ENCODE data around the gene NRIP2. TPM values are rescaled to one million over a fixed set of nuclear protein-coding genes. Genes with fewer than 3 reads are reported as not detected.
A peak's percentile ranks its signal among the peaks of the same experiment; 100 is the strongest.
"Not testable (repeated sequence)": the region's sequence is repeated elsewhere in the genome, so short reads cannot be mapped to it uniquely, and the experiment has no call there.

NRIP2 gene
- total RNA-seq, 5 donors from 2014 or later (not counting 1 experiment from before 2014, with no cell fraction given) = not detected

DNA sequence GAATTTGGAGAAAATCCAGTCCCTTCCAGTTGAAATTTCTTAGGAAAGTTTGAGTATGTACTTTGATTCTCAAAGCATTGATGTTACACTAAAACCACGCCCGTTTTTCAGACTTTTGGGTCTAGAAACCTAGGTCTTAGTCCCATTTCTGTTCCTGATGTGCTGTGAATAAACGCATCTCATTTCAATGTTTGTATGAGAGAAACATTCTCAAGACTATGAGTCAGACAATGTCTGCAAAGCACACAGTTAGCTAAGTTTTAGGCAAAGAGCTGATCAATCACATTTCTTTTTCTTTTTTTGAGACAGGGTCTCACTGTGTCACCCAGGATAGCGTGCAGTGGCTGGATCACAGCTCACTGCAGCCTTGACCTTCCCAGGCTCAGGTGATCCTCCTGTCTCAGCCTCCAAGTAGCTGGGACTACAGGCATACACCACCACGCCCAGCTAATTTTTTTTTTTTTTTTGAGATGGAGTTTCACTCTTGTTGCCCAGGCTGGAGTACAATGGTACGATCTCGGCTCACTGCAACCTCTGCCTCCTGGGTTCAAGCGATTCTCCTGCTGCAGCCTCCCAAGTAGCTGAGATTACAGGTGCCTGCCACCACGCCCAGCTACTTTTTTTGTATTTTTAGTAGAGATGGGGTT is 34.3 kb upstream of the NRIP2 start:
- H3K36me3 Mint-ChIP-seq; H3K9me3 Mint-ChIP-seq; DNase-seq; H3K4me3 Mint-ChIP-seq; H3K27ac ChIP-seq (ENCODE audit: low read length); H3K4me1 ChIP-seq (ENCODE audit: control insufficient read depth in 1 of 2, extremely low read depth in 1 of 2, insufficient read depth in 2 of 2, low read length in 2 of 2); H3K4me1 Mint-ChIP-seq; ATAC-seq (replicated peaks in 1 of 4); H3K27ac Mint-ChIP-seq; H3K4me3 ChIP-seq (ENCODE audit: control insufficient read depth in 1 of 2, extremely low read depth in 1 of 2, low read length in 1 of 2); H3K27me3 Mint-ChIP-seq; H3K27me3 ChIP-seq (replicated peaks in 1 of 2; ENCODE audit: control insufficient read depth in 2 of 2, extremely low read depth in 1 of 2, insufficient read depth in 2 of 2, low read length in 1 of 2); H3K36me3 ChIP-seq (ENCODE audit: control insufficient read depth in 2 of 2, extremely low read depth in 1 of 2, insufficient read depth in 1 of 2, low read length in 1 of 2); H3K9me3 ChIP-seq; CTCF ChIA-PET: not testable (repeated sequence)
- POLR2A ChIA-PET = interaction anchor here in 1 of 2 donors (0.7 kb wide), 1 partner anchor 69 kb away, joined by 6 read pairs; no protein-coding TSS in a partner anchor
- WGBS (ENCODE audit: insufficient coverage) = 85% methylated on average over 3 of the region's 9 CpGs

DNA sequence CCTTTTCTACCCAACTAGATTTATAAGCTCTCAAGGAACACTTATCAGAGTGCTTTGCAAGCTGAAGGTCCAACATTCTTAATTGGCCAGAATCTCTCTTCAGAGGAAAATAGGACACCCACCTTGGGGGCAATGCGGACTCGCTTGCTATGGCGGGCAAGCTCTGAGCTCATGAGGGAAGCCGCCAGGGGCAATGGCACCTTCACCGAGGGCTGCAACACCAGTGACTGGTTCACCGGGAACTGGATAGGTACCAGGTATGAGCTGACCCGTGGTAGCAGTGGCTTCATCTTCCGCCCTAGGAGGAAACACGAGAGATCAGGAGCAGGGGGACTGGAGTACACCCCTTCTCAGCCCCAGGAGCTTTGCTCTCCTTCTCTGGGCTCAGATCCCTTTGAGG is 29.4 kb upstream of the NRIP2 start:
- no peak overlapping the region for H3K4me3 ChIP-seq (ENCODE audit: control insufficient read depth in 1 of 2, extremely low read depth in 1 of 2, low read length in 1 of 2)
- no peaks in the 10 kb centered on the region for H3K9me3 ChIP-seq
- ChIA-PET CTCF (interaction anchor here (0.5 to 0.6 kb wide), 4 partner anchors 9 to 1176 kb away, joined by 3 to 5 read pairs (median 3); no protein-coding TSS in a partner anchor), POLR2A (no interaction called here)
- Mint-ChIP-seq H3K27ac (no peak overlapping the region), H3K4me1 (peaks cover 0 to 7% (median 5%) of the 10 kb centered on the region in 3 donors), H3K9me3 (no peaks in the 10 kb centered on the region), H3K36me3 (peaks cover 13% of the 10 kb centered on the region), H3K4me3 (no peak overlapping the region), H3K27me3 (no peaks in the 10 kb centered on the region)
- WGBS (ENCODE audit: insufficient coverage) = 97% methylated on average over 9 of the region's 9 CpGs
- H3K4me1 ChIP-seq (ENCODE audit: control insufficient read depth in 1 of 2, extremely low read depth in 1 of 2, insufficient read depth in 2 of 2, low read length in 2 of 2) = peaks cover 0 to 4% of the 10 kb centered on the region in 2 experiments
- no peak overlapping the region for H3K27ac ChIP-seq (ENCODE audit: low read length)
- H3K36me3 ChIP-seq (ENCODE audit: control insufficient read depth in 2 of 2, extremely low read depth in 1 of 2, insufficient read depth in 1 of 2, low read length in 1 of 2) = no peaks in the 10 kb centered on the region
- ATAC-seq (replicated peaks in 1 of 4) = no peak
- DNase-seq = no peak
- no peaks in the 10 kb centered on the region for H3K27me3 ChIP-seq (replicated peaks in 1 of 2; ENCODE audit: control insufficient read depth in 2 of 2, extremely low read depth in 1 of 2, insufficient read depth in 2 of 2, low read length in 1 of 2)

DNA sequence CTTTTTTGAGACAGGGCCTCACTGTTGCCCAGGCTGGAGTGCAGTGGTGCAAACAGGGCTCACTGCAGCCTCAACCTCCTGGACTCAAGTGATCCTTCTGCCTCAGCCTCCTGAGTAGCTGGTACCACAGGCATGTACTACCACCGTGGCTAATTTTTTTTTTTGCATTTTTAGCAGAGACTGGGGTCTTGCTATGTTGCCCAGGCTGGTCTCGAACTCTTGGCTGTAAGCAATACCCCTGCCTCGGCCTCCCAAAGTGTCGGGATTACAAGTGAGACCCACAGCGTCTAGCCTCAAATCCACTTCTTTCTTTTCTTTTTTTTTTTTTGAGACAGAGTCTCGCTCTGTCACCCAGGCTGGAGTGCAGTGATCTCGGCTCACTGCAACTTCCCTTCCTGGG is 28.6 kb upstream of the NRIP2 start:
- H3K4me1 ChIP-seq (ENCODE audit: control insufficient read depth in 1 of 2, extremely low read depth in 1 of 2, insufficient read depth in 2 of 2, low read length in 2 of 2); ATAC-seq (replicated peaks in 1 of 4); H3K27me3 Mint-ChIP-seq; H3K4me3 ChIP-seq (ENCODE audit: control insufficient read depth in 1 of 2, extremely low read depth in 1 of 2, low read length in 1 of 2); POLR2A ChIA-PET; H3K4me3 Mint-ChIP-seq; H3K27ac Mint-ChIP-seq; H3K9me3 Mint-ChIP-seq; H3K4me1 Mint-ChIP-seq; H3K9me3 ChIP-seq; H3K27me3 ChIP-seq (replicated peaks in 1 of 2; ENCODE audit: control insufficient read depth in 2 of 2, extremely low read depth in 1 of 2, insufficient read depth in 2 of 2, low read length in 1 of 2); H3K27ac ChIP-seq (ENCODE audit: low read length); DNase-seq; H3K36me3 ChIP-seq (ENCODE audit: control insufficient read depth in 2 of 2, extremely low read depth in 1 of 2, insufficient read depth in 1 of 2, low read length in 1 of 2): not testable (repeated sequence)
- CTCF ChIA-PET = interaction anchor here in 1 of 2 donors (0.5 kb wide), 1 partner anchor 69 kb away, joined by 3 read pairs; no protein-coding TSS in a partner anchor
- H3K36me3 Mint-ChIP-seq = peaks cover 13% of the 10 kb centered on the region
- 98% methylated on average over 5 of the region's 7 CpGs for WGBS (ENCODE audit: insufficient coverage)

- Histone ChIP-seq H3K4me1 (ENCODE audit: control insufficient read depth in 1 of 2, extremely low read depth in 1 of 2, insufficient read depth in 2 of 2, low read length in 2 of 2) (no peaks in the 10 kb centered on the region), H3K9me3 (no peaks in the 10 kb centered on the region), H3K36me3 (ENCODE audit: control insufficient read depth in 2 of 2, extremely low read depth in 1 of 2, insufficient read depth in 1 of 2, low read length in 1 of 2) (peaks cover 6 to 7% of the 10 kb centered on the region in 2 donors), H3K4me3 (ENCODE audit: control insufficient read depth in 1 of 2, extremely low read depth in 1 of 2, low read length in 1 of 2) (no peak overlapping the region), H3K27me3 (replicated peaks in 1 of 2; ENCODE audit: control insufficient read depth in 2 of 2, extremely low read depth in 1 of 2, insufficient read depth in 2 of 2, low read length in 1 of 2) (no peaks in the 10 kb centered on the region), H3K27ac (ENCODE audit: low read length) (no peak overlapping the region)
- Mint-ChIP-seq H3K36me3 (peaks cover 13% of the 10 kb centered on the region), H3K27ac (no peak overlapping the region), H3K4me3 (no peak overlapping the region), H3K4me1 (peaks cover 0 to 3% (median 2%) of the 10 kb centered on the region in 3 donors), H3K27me3 (no peaks in the 10 kb centered on the region), H3K9me3 (no peaks in the 10 kb centered on the region)
- DNase-seq (no peak), ATAC-seq (replicated peaks in 1 of 4) (no peak)
- POLR2A ChIA-PET = interaction anchor here in 1 of 2 donors (0.6 kb wide), 1 partner anchor 11 kb away, joined by 3 read pairs; no protein-coding TSS in a partner anchor
- CTCF ChIA-PET = no interaction called here
- WGBS (ENCODE audit: insufficient coverage) = 93% methylated on average over 5 of the region's 7 CpGs
These were observed 28.0 kb upstream of the NRIP2 start for GRCh38 chr12:2862876-2863275.

- Histone ChIP-seq H3K4me1 (ENCODE audit: control insufficient read depth in 1 of 2, extremely low read depth in 1 of 2, insufficient read depth in 2 of 2, low read length in 2 of 2) (no peaks in the 10 kb centered on the region), H3K9me3 (no peaks in the 10 kb centered on the region), H3K27ac (ENCODE audit: low read length) (no peak overlapping the region), H3K4me3 (ENCODE audit: control insufficient read depth in 1 of 2, extremely low read depth in 1 of 2, low read length in 1 of 2) (no peak overlapping the region), H3K27me3 (replicated peaks in 1 of 2; ENCODE audit: control insufficient read depth in 2 of 2, extremely low read depth in 1 of 2, insufficient read depth in 2 of 2, low read length in 1 of 2) (no peaks in the 10 kb centered on the region), H3K36me3 (ENCODE audit: control insufficient read depth in 2 of 2, extremely low read depth in 1 of 2, insufficient read depth in 1 of 2, low read length in 1 of 2) (peaks cover 7 to 11% of the 10 kb centered on the region in 2 donors)
- Mint-ChIP-seq H3K9me3 (no peaks in the 10 kb centered on the region), H3K27me3 (no peaks in the 10 kb centered on the region), H3K4me1 (no peaks in the 10 kb centered on the region), H3K27ac (no peak overlapping the region), H3K36me3 (peaks cover 22% of the 10 kb centered on the region), H3K4me3 (no peak overlapping the region)
- DNase-seq (no peak), ATAC-seq (replicated peaks in 1 of 4) (no peak)
- CTCF ChIA-PET = interaction anchor here in 1 of 2 donors (0.7 kb wide), 1 partner anchor 295 kb away, joined by 3 read pairs; no protein-coding TSS in a partner anchor
- POLR2A ChIA-PET = interaction anchor here in 1 of 2 donors (0.6 kb wide), 1 partner anchor 12 kb away, joined by 3 read pairs; no protein-coding TSS in a partner anchor
These were observed 25.3 kb upstream of the NRIP2 start for GRCh38 chr12:2860170-2860569.

DNA sequence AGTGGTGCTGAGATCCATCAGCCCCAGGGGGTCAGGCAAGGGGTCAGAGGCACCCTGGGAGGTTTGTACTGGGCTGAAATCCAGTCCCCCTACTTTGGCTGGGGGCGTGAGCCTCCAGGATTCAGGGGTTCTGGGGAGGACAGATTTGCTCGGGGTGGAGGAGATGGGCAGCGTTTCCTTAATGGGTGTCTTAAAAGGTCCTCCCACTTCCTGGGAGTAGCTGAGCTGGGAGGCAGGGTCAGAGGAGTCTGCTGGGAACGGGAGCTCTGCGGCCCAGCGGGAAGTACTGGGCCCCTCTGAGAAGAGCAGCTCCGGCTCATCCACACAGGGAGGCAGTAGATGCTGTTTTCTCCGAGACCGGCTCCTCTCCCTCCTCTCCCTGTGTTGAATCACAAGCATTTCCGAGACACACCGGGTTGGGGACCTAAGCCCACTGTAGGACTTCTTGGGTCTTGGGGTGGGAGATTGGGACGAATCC is 24.1 kb upstream of the NRIP2 start:
- ATAC-seq (replicated peaks in 1 of 4) = no peak
- CTCF ChIA-PET = no interaction called here
- Histone ChIP-seq H3K4me1 (ENCODE audit: control insufficient read depth in 1 of 2, extremely low read depth in 1 of 2, insufficient read depth in 2 of 2, low read length in 2 of 2) (no peaks in the 10 kb centered on the region), H3K9me3 (no peaks in the 10 kb centered on the region), H3K4me3 (ENCODE audit: control insufficient read depth in 1 of 2, extremely low read depth in 1 of 2, low read length in 1 of 2) (no peak overlapping the region), H3K27me3 (replicated peaks in 1 of 2; ENCODE audit: control insufficient read depth in 2 of 2, extremely low read depth in 1 of 2, insufficient read depth in 2 of 2, low read length in 1 of 2) (no peaks in the 10 kb centered on the region), H3K36me3 (ENCODE audit: control insufficient read depth in 2 of 2, extremely low read depth in 1 of 2, insufficient read depth in 1 of 2, low read length in 1 of 2) (peaks cover 7 to 21% of the 10 kb centered on the region in 2 donors), H3K27ac (ENCODE audit: low read length) (no peak overlapping the region)
- 100% methylated on average over 6 of the region's 12 CpGs for WGBS (ENCODE audit: insufficient coverage)
- POLR2A ChIA-PET = no interaction called here
- Mint-ChIP-seq H3K4me1 (no peaks in the 10 kb centered on the region), H3K4me3 (no peak overlapping the region), H3K27ac (peak overlapping the region in 1 of 2 donors; percentile 34), H3K36me3 (peaks cover 20% of the 10 kb centered on the region), H3K27me3 (no peaks in the 10 kb centered on the region), H3K9me3 (no peaks in the 10 kb centered on the region)
- DNase-seq = no peak

All from T-cell (primary cell).